ENCODE results near the gene PRKCA. TPM values are rescaled to one million over a fixed set of nuclear protein-coding genes. Genes with fewer than 3 reads are reported as not detected.

Gene PRKCA
- total RNA-seq, 1 donor = 60.5 TPM

DNA sequence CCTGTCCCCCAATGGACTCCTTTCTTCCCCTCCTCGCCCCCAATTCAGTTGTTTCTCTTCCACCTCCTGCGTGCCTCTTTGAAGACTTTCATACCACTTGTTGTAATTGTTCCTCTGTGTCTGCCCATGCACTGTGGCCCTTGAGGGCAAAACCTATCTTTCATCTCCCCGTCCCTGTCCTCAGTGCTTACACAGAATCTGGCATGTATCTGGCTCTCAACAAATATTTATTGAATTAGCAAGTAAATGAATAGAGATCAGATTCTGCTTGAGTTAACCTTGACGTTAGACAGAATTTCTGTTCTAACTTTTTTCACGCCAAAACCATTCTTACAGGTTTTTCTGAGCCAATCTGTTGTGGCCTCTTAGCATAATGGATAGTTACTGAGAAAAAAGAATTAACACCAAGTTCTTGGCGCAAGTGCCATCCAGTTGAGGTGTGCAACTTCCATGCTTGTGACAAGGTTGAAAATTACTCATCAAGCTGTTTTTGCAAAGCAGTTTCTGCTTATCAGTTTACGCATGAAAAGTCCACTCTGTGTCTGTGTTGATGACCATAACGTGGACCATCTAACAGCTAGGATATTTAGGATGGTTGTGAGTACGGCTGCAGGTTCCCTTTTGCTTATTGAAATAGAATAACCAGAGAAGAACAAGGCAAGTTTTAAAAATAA is 215.1 kb downstream of the PRKCA start:
- no peak for DNase-seq (ENCODE audit: low read depth)
- TF ChIP-seq, protein P1, sequence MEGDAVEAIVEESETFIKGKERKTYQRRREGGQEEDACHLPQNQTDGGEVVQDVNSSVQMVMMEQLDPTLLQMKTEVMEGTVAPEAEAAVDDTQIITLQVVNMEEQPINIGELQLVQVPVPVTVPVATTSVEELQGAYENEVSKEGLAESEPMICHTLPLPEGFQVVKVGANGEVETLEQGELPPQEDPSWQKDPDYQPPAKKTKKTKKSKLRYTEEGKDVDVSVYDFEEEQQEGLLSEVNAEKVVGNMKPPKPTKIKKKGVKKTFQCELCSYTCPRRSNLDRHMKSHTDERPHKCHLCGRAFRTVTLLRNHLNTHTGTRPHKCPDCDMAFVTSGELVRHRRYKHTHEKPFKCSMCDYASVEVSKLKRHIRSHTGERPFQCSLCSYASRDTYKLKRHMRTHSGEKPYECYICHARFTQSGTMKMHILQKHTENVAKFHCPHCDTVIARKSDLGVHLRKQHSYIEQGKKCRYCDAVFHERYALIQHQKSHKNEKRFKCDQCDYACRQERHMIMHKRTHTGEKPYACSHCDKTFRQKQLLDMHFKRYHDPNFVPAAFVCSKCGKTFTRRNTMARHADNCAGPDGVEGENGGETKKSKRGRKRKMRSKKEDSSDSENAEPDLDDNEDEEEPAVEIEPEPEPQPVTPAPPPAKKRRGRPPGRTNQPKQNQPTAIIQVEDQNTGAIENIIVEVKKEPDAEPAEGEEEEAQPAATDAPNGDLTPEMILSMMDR (IDR thresholded peaks at IDR 0.05; ENCODE audit: insufficient read depth, low read depth, low read length) = no peak
- H3K4me3 ChIP-seq (ENCODE audit: low read depth, low read length) = no peak overlapping the region

DNA sequence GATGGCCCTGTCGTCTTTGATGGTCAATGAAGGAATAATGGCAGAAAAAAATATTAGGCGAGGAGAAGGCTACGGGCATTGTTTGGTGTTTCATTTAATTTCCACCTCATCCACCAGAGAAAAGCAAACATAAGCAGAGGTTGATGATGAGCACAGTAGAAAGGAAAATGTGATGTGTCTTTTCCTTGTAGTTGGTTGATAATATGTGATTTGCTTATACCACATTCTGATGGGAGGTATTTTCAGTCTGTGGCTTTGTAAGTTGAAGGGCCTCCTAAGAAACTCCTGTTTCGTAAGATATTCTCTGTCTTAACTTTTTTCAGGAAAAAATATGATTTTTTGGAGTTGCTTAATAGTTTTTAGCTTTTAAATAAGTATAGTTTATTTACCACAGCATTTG is 215.7 kb downstream of the PRKCA start:
- no peak for DNase-seq (ENCODE audit: low read depth)
- no peak overlapping the region for H3K4me3 ChIP-seq (ENCODE audit: low read depth, low read length)
- TF ChIP-seq, protein P1 (IDR thresholded peaks at IDR 0.05; ENCODE audit: insufficient read depth, low read depth, low read length) = no peak

DNA sequence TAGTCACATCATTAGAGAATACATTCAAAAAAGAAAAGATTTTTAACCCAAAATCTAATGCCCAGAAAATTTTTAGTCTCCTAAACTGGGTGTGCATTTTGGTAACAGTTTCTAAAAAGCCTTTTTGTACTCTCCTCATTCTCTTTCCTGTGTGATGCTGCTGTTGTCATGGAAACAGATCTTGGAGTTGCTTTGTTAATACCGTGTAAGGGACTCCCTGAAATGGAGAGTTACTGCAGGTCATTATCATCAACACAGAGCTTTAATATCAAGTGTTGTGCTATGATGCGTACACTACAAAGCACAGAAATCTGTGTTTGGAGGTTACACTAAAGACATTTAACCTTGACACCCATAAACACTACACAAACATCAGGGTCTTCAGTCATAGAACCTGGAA is 216.3 kb downstream of the PRKCA start:
- TF ChIP-seq, protein P1 (IDR thresholded peaks at IDR 0.05; ENCODE audit: insufficient read depth, low read depth, low read length) = no peak
- no peak for DNase-seq (ENCODE audit: low read depth)
- no peak overlapping the region for H3K4me3 ChIP-seq (ENCODE audit: low read depth, low read length)

DNA sequence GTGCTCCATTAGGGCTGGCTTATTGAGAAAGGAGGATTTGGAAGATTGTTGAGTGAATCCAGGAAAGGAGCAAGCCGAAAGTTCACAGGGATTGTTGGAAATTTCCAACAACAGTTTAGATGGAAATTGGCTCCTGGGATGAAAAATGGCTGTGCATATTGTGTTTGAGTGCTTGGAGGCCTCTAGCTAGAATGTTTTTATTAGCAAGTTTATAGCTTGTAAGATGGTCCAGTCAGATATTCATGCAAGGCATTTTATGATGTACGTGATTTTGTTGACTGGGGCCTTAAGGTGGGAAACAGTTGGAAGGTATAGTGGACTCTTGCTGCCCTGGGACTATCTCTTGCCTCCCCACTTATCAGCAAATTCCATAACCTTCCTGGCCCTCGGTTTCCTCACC is 216.7 kb downstream of the PRKCA start:
- no peak overlapping the region for H3K4me3 ChIP-seq (ENCODE audit: low read depth, low read length)
- TF ChIP-seq, protein P1 (IDR thresholded peaks at IDR 0.05; ENCODE audit: insufficient read depth, low read depth, low read length) = no peak
- DNase-seq (ENCODE audit: low read depth) = peak; percentile 39

DNA sequence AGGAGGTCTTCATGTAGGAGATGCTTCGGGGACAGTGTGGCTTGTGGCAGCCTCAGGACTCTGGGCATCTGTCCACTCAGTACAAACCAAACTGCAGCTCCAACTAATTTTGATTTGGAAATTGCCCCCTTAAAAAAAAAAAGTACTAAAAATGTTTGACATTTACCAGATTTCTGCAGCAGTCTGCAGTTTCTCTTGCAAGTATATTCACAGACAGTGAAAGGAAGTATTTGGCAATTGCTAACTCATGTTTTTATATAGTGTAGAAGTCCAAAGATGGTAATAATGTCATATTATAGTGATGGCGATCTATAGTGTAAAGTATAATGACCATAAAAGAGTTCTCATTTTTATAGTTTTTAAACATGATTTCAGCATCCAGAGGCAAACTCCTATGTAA is 218.6 kb downstream of the PRKCA start:
- DNase-seq (ENCODE audit: low read depth) = peak; percentile 67
- TF ChIP-seq, protein P1 (IDR thresholded peaks at IDR 0.05; ENCODE audit: insufficient read depth, low read depth, low read length) = no peak
- H3K4me3 ChIP-seq (ENCODE audit: low read depth, low read length) = no peak overlapping the region

DNA sequence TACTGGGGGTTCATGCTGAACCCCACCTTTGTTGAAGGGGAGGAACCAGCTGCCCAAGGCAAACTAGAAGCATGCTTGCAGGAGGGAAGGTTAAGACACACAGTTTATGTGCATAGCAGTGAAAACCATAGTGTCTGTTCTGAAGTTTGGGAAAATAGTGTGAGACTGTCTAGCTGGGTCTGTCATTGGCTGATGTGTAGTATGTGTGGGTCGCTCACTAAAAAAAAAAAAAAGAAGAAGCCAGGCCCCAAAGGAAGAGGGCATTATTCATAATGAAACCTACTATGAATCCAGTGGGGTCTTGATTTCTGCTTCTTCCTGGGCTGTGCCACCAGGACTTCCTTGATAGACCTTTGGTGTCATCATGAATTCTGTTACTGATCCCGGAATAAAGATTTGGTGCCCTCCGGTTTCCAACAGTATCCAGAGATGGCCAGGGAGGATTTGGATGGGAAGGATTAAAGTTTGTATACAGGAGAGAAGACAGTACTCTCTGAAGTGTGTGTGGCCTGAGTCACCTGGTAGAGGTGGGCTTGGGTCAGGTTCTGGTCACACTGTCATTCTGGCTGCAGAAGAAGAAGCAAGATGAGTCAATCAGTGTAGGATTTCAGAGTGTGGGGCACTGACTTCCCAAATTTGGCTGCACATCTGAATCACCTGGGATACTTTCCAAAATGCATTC is 220.3 kb downstream of the PRKCA start:
- TF ChIP-seq, protein P1 (IDR thresholded peaks at IDR 0.05; ENCODE audit: insufficient read depth, low read depth, low read length) = no peak
- no peak overlapping the region for H3K4me3 ChIP-seq (ENCODE audit: low read depth, low read length)
- DNase-seq (ENCODE audit: low read depth) = no peak
